ENCODE results near the gene PRKN.

PRKN gene

DNA sequence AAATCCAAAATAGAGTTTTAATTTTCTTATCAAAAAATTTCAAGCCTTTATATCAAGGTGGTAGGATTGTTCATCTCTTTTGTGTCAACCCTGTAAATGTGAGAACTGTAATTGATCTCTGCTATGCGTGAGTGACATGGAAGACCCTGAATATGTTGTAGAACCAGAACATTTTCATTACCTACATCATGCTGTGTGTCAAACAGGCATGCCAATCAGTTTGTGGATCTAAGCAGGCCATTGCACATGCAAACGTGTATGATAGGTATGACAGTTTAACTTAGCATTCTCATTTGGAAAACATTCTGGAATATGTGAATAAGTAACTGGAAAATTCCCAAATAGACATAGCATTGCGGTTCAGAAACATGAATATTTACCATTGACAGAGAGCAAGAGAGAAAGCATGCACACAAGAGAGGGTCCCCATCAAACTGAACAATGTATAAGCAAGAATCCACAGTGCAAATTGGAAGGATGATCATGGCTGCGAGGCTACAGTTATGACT, 812.1 kb downstream of the PRKN start:
- TF ChIP-seq, protein P1, sequence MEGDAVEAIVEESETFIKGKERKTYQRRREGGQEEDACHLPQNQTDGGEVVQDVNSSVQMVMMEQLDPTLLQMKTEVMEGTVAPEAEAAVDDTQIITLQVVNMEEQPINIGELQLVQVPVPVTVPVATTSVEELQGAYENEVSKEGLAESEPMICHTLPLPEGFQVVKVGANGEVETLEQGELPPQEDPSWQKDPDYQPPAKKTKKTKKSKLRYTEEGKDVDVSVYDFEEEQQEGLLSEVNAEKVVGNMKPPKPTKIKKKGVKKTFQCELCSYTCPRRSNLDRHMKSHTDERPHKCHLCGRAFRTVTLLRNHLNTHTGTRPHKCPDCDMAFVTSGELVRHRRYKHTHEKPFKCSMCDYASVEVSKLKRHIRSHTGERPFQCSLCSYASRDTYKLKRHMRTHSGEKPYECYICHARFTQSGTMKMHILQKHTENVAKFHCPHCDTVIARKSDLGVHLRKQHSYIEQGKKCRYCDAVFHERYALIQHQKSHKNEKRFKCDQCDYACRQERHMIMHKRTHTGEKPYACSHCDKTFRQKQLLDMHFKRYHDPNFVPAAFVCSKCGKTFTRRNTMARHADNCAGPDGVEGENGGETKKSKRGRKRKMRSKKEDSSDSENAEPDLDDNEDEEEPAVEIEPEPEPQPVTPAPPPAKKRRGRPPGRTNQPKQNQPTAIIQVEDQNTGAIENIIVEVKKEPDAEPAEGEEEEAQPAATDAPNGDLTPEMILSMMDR (IDR thresholded peaks at IDR 0.05; ENCODE audit: low read depth, low read length): no peak
- Histone ChIP-seq H3K9me3 (ENCODE audit: severe bottlenecking) (no peaks in the 10 kb centered on the region), H3K27me3 (ENCODE audit: insufficient read depth, low read depth, severe bottlenecking) (no peaks in the 10 kb centered on the region), H3K36me3 (no peaks in the 10 kb centered on the region), H3K4me3 (ENCODE audit: low read depth, low read length) (no peak overlapping the region), H3K27ac (no peak overlapping the region)
- DNase-seq: no peak

DNA sequence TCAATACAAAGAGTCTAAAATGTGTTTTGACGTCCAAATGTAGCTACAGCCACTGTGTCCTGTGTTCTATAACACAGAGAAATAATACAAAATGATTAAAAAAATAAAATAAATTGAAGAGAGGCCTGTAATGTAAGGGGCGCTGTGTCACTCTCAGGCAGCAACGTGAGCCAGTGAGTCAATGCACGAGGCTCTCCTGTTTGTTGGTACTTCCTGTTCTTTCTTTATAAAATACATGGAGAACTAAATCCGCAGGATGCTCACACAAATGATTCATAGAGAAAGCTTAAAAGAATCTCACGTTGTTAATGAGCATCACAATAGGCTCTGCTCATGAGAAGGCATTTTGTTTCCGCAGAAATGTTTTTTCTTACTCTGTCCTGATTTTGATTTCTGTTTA, 818.7 kb downstream of the PRKN start:
- no peak for DNase-seq
- no peak overlapping the region for H3K4me3 ChIP-seq (ENCODE audit: low read depth, low read length)
- no peaks in the 10 kb centered on the region for H3K36me3 ChIP-seq
- TF ChIP-seq, protein P1 (IDR thresholded peaks at IDR 0.05; ENCODE audit: low read depth, low read length): no peak
- H3K27ac ChIP-seq: no peak overlapping the region
- H3K27me3 ChIP-seq (ENCODE audit: insufficient read depth, low read depth, severe bottlenecking): no peaks in the 10 kb centered on the region
- H3K9me3 ChIP-seq (ENCODE audit: severe bottlenecking): no peaks in the 10 kb centered on the region

DNA sequence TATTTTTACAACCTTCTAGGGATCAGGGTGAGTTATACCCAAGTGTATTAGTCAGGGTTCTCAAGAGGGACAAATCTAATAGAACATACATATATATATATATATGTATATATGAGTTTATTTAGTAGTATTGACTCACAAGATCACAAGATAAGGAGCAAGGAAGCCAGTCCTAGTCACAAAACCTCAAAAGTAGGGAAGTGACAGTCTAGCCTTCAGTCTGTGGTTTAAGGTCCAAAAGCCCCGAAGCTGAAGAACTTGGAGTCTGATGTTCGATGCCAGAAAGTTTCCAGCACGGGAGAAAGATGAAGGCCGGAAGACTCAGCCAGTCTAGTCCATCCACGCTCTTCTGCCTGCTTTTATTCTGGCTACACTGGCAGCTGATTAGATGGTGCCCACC, 821.0 kb downstream of the PRKN start:
- Histone ChIP-seq H3K4me3 (ENCODE audit: low read depth, low read length) (no peak overlapping the region), H3K27me3 (ENCODE audit: insufficient read depth, low read depth, severe bottlenecking) (no peaks in the 10 kb centered on the region), H3K36me3 (no peaks in the 10 kb centered on the region), H3K9me3 (ENCODE audit: severe bottlenecking) (no peaks in the 10 kb centered on the region), H3K27ac (no peak overlapping the region)
- DNase-seq: no peak
- TF ChIP-seq, protein P1 (IDR thresholded peaks at IDR 0.05; ENCODE audit: low read depth, low read length): no peak

DNA sequence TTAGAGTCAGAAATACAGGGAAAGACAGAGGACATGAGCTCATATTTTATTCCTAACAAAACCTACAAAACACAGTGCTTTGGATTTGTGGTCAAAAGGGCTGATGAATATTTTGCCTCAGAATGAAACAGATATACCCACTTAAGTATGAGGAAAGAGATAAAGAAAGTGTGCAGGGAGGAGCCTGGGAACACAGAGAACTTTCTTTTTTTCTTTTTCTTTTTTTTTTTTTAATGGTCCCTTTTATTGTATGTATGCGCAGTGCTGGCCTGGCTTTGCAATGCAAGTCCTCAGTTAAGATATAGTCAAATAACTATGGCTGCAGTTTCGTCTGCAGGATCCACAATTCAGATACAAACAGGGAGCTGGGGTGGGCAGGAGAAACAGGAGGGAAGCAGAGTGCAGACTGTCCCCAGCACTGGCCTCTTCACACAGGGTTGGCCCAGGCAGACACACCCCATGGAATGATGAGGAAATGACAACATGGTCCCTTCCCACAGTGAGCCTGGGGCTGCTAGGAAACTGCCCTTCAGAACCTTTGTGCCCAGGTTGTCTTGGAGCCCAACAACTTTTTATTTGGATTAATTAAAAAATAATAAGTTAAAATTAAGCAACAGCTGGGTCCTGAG, 823.9 kb downstream of the PRKN start:
- no peak overlapping the region for H3K27ac ChIP-seq
- DNase-seq: no peak
- H3K27me3 ChIP-seq (ENCODE audit: insufficient read depth, low read depth, severe bottlenecking): no peaks in the 10 kb centered on the region
- H3K36me3 ChIP-seq: no peaks in the 10 kb centered on the region
- TF ChIP-seq, protein P1 (IDR thresholded peaks at IDR 0.05; ENCODE audit: low read depth, low read length): no peak
- H3K9me3 ChIP-seq (ENCODE audit: severe bottlenecking): no peaks in the 10 kb centered on the region
- no peak overlapping the region for H3K4me3 ChIP-seq (ENCODE audit: low read depth, low read length)

DNA sequence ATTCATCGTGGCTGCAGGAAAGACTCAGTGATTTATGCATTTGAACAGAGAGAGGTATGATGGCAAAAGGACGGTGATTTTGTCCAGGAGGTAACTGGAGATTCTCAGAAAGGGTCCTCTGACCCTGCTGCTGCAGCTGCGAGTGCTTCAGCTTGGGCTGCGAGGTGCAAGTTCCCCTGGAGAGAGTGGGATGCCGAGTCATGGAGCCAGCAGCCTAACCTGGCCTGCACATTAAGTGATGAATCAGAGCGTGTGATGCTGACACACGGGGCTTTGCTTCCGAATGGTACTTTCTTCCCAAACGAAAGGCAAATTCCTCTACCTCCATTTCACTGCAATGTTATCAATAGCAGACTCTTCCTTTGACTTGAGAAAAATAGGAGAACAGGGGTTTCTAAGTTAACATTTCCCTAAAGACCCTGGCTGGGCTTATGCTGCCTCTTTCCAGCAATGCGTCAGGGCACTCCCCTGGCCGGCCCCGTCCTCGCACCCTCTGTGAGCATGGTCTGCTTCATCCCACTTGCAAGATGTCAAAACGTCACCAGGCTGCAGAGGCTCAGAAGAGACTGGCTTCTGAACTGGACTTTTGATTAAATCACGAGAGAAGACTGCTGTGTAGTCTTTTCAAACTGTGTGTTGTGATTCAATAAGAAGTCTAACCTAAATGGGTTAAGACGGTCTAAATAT, 825.7 kb downstream of the PRKN start:
- DNase-seq: no peak
- no peaks in the 10 kb centered on the region for H3K27me3 ChIP-seq (ENCODE audit: insufficient read depth, low read depth, severe bottlenecking)

More for the DNA sequence above, 825.7 kb downstream of the PRKN start:
- TF ChIP-seq, protein P1 (IDR thresholded peaks at IDR 0.05; ENCODE audit: low read depth, low read length): no peak
- H3K9me3 ChIP-seq (ENCODE audit: severe bottlenecking): no peaks in the 10 kb centered on the region
- H3K27ac ChIP-seq: no peak overlapping the region
- H3K36me3 ChIP-seq: no peaks in the 10 kb centered on the region
- no peak overlapping the region for H3K4me3 ChIP-seq (ENCODE audit: low read depth, low read length)
